ENCODE data around the gene VAV3.

- TF ChIP-seq CTCF (IDR thresholded peaks at IDR 0.05) (no peak), POLR2A (IDR thresholded peaks at IDR 0.05) (no peak)
These were observed 433.7 kb downstream of the VAV3 start for GRCh38 chr1:107531065-107531908.

Data from body of pancreas (tissue), 4 donors.